GM12892 (cell line): ENCODE results near the gene RASA3.
"Not testable (repeated sequence)": the region's sequence is repeated elsewhere in the genome, so short reads cannot be mapped to it uniquely, and the experiment has no call there.

Experiments used
- DNase-seq: peaks from one replicate; pipeline ENCODE4 v3.0.0; 2011; ENCODE audit not compliant: insufficient read length
- FAIRE-seq: peaks from 2 replicates; lab custom pipeline; 2011; peaks lifted over from hg19 to GRCh38; lab: Jason Lieb, UNC
- POLR2A ChIP-seq: IDR thresholded peaks from 2 replicates; pipeline ENCODE4 v1.6.1; 2011; ENCODE audit warnings: low read depth, low read length, control low read depth
- POLR2AphosphoS5 ChIP-seq: IDR thresholded peaks from 2 replicates; pipeline ENCODE4 v1.6.1; 2011; ENCODE audit warnings: low read depth, low read length, control low read depth
- TAF1 ChIP-seq: IDR thresholded peaks from 2 replicates; pipeline ENCODE4 v1.6.1; 2011; ENCODE audit warnings: low read depth, mild to moderate bottlenecking, control low read depth, low read length, borderline replicate concordance

The RASA3 gene

DNA sequence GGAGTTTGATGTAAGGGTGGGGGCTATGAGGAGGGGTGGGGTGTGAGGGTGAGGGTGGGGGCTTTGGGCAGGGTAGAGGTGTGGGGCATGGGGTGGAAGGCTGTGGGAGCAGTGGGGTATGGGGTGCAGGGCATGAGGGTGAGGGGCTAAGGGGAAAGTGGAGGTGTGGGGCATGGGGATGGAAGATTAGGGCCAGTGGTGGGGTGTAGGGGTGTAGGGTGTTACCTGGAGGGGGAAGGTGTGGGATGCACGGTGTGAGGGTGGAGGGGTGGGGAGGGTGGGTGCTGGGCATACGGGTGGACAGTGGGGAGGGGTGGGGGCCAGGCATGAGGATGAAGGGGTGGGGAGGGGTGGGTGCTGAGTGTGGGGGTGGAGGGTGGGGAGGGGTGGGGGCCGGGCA, 22.9 kb upstream of the RASA3 start:
- FAIRE-seq (no peak), DNase-seq (no peak)
- TF ChIP-seq POLR2AphosphoS5 = no peak
- no peak for TF ChIP-seq TAF1
- TF ChIP-seq POLR2A = no peak

DNA sequence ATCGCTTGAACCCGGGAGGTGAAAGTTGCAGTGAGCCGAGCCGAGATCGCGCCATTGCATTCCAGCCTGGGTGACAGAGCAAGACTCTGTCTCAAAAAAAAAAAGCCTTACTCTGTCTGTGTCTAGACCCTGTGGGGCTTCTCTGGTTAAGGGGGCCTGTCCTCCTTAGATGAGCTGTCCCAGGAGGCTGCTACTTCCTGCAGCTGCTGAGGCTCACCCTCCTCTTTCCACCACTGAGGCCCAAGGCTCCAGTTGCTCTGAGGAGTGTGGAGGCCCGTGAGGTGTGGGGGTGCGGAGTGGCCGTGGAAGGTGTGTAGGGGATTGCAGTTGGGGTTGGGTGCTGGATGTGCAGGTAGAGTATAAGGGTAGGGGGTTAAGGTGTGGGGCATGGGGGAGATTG, 22.1 kb upstream of the RASA3 start:
- no peak for FAIRE-seq
- no peak for TF ChIP-seq POLR2A
- TF ChIP-seq POLR2AphosphoS5 = no peak
- TF ChIP-seq TAF1 = no peak
- DNase-seq = no peak

DNA sequence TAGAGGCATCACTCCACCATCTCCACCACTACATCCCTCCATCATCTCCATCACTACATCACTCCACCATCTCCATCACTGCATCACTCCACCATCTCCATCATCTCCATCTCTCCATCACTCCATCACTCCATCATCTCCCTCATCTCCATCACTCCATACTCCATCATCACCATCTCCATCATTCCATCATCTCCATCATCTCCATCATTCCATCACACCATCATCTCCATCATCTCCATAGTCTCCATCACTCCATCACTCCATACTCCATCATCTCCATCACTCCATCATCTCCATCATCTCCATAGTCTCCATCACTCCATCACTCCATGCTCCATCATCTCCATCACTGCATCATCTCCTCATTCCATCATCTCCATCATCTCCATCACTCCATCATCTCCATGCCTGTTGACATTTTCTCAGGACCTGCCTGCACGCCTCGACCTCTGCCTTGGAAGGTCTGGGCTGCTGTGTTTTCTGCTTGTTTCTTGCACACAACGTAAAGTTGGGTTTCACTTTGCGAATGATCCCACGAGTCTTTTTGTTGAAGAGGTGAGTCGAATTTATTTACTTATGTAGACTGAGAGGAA, 21.2 kb upstream of the RASA3 start:
- TF ChIP-seq POLR2AphosphoS5 (no peak), POLR2A (no peak), TAF1 (no peak)
- FAIRE-seq = no peak

DNA sequence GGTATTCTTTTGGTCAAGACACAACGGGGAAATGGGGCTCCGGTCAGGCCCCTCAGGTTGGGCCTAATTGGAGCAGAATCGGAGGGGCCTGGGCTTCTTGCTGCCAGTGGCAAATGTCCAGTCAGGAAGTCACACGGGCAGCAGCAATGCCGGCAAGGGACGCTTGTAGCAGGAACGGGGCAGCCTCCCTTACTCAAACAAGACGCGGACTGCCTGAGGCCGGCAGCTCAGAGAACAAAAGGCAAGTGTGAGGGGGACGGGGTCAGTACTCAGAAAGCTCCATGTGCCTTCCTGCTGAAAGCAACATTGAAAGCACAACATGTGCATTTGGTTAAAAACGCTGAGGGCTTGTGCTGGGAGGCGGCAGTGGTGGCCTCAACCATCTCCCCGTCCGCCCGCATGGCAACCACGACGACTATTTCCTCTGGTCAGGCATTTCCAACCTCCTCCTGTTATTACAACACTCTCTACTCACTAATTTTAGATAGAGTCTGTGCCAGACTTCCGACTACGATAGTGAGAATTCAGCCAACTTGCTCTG, 20.5 kb upstream of the RASA3 start:
- TF ChIP-seq TAF1 (no peak), POLR2A (no peak), POLR2AphosphoS5 (no peak)
- FAIRE-seq = no peak
- DNase-seq = no peak

More for the DNA sequence above, 21.2 kb upstream of the RASA3 start:
- no peak for DNase-seq

DNA sequence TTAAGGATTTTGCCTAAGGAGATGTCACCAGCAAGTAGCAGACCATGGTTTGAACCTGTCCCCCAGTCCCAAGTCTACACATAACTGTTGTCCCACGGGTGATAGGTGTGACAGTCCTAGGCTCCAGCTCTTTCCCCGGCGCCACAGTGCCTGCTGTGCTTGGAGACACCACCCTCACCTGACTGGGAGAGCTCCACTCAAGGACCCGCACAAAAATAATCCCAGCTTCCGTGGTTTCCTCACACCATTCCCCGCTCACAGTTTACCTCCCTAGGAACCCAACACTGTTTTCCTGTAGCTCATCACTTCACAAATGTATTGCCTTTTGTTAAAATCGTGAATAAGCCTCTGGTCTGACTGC, 19.8 kb upstream of the RASA3 start:
- TF ChIP-seq POLR2AphosphoS5 (no peak), POLR2A (no peak), TAF1 (no peak)
- FAIRE-seq (no peak), DNase-seq (no peak)

DNA sequence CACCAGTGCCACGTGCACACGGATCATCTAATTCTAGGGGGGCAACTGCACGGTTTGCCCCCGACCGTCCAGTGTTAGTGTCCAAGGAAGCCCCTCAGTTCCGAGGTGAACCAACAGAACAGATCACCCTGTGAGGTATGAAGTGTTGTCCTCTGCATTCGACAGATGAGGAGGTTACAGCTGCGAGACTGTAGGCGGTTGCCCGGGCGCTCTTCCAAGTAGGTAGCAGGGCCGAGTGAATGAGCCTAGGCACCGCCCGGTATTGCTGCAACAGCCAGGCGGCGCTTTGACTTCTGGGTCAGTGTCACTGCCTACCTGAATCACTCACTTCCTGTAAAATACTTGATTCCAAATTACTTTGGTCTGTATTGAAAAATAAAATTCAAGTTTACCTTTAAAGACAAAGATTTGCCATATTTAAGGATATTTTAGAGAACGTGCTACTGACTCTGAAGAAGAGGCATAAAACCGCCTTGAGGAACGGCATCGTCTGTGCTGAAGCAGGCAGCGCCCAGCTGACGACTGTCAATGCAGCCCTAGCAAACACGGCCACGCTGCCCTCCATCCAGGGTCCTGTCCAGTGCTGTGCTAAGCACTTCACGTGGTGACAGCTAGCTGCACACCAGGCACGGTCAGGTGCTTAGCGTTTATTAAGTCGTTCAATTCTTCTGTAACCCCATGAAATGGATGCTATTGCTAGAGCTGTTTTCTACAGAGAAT, 19.3 kb upstream of the RASA3 start:
- DNase-seq = no peak
- TF ChIP-seq POLR2AphosphoS5 (no peak), TAF1 (no peak), POLR2A (no peak)
- FAIRE-seq = no peak

DNA sequence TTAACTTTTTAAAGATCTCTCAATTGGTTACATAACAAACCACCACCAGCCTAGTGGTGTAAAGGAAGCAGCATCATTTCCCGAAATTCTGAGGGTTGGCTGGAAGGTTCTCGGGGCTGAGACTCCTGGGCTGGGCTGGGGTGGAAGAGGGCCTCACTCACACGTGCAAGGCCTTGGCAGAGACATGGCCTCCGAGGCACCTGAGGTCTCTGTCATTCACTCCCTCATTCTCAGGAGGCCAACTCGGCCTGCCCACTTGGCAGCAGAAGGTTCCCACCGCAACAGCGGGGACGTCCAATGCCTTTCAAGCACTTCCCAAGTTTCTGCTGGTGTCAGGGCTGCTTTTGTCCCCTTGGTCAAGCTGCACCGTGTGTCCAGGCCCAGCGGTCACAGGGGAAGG, 18.6 kb upstream of the RASA3 start:
- no peak for TF ChIP-seq POLR2A
- TF ChIP-seq POLR2AphosphoS5 = no peak
- TF ChIP-seq TAF1 = no peak
- DNase-seq = no peak
- no peak for FAIRE-seq

DNA sequence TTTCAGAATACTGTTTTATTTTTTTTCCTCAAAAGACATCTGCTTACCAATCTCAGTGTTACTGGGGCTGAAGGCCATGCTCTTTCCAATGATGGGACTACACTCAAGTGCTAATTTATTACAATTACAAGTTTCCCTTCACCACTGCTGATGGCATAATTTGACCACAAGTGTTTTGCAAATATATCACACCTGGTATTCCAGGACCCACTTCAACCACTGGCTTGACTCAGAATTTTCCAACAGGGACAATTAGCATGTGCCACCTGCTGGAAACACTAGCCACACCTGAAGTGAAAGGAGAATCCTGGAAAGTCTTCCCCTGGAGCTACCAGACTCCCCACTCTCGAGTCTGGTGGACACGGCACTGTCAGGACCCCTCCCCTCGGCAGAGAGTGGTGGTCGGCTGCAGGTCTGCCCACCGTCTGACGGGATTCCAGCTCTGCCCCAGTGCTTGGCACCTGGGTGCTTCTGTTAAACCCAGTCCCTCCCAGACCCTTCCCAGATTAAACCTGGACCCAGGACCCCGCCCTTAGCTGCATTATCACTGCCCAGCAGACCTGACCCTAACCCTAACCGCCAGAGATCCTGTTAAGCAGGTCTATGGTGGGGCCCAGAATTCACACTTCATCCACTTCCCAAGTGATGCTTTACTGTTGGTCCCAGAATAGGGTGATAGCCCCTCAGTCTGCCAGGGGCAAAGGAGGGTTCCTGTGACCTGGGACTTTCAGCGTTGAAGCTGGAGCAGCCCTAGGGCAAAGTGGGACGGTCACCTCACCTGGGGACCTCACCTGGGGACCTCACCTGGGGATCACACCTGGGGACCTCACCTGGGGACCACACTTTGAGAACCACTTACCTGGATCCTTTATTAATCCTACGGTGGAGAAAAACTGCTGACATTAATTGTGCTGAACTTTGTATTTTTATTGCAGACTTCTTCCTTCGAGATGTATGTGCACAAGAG, 17.6 kb upstream of the RASA3 start:
- no peak for TF ChIP-seq TAF1
- FAIRE-seq (no peak), DNase-seq (no peak)

DNA sequence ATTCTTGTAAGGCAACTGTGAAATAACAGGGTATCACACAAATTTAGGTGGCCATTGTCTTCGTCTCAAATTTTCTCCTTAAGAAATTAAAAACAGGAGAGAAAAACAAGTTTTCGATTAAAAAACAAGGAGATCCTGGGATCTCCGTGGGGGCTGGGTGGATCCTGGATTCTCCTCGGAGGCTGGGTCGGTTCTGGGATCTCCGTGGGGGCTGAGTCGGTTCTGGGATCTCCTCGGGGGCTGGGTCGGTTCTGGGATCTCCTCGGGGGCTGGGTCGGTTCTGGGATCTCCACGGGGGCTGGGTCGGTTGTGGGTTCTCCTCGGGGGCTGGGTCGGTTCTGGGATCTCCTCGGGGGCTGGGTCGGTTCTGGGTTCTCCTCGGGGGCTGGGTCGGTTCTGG, 16.5 kb upstream of the RASA3 start:
- DNase-seq, FAIRE-seq: not testable (repeated sequence)

DNA sequence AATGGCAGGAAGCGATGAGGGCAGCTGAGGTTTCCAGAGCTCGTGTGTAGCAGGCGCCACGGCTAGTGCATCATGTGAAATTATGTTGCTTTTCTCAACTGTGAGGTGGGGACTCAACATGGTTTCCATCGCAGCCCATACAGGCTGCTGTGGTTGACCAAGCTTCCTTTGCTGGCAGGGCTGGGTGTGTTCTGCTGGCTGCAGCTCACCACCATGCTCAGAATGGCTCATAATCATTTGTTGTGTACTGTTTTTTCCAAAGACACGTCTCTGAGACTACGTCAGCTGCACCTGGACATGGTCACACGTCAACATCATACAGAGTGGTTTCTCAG, 16.1 kb upstream of the RASA3 start:
- DNase-seq = no peak
- FAIRE-seq = peak; percentile 91
- TF ChIP-seq POLR2AphosphoS5 (no peak), POLR2A (no peak), TAF1 (no peak)

DNA sequence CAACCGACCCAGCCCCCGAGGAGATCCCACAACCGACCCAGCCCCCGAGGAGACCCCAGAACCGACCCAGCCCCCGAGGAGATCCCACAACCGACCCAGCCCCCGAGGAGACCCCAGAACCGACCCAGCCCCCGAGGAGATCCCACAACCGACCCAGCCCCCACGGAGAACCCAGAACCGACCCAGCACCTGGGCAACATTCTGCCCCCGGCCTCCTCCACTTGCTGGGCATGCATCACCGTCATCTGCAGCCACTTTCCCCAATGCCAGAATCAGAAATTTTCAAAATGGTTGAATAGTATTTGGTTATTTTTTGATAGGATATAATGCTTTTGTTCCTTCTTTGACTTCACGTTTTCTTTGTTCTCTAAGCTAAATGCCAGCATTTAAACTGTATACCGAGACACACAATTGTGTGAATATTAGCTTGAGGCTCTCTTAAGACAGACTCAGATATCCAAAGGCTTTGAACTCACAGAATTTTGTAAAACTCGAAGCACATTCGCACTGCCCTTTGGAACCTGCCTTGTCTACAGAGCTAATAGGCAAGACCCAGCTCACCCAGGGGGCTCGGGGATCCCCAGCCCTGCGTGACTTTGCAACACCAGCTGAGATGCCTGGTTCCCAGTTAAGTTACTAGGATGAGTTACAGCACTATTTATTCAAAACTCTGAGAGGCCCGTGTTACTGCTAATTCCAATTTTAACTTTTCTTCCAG, 15.5 kb upstream of the RASA3 start:
- TF ChIP-seq TAF1 = no peak
- no peak for TF ChIP-seq POLR2AphosphoS5
- no peak for TF ChIP-seq POLR2A
- DNase-seq (no peak), FAIRE-seq (no peak)
